NCI-H82 treated with DMSO at 0.1 percent for 48 hours (cell line): ENCODE results near the gene SLC33A1.
A peak's percentile ranks its signal among the peaks of the same experiment; 100 is the strongest.
"Not testable (repeated sequence)": the region's sequence is repeated elsewhere in the genome, so short reads cannot be mapped to it uniquely, and the experiment has no call there.

ENCODE experiments used
- DNase-seq: peaks from one replicate; lab custom pipeline; 2025; ENCODE audit not compliant: unreplicated experiment; lab: John Stamatoyannopoulos, UW

Gene SLC33A1

GRCh38 chr3:155854141-155854940, at the start of gene SLC33A1:
Gene SLC33A1, minus strand, starts transcription at chr3:155854427. Its CDS starts 430 bp downstream, at chr3:155853997.
- DNase-seq: peak; percentile 97

DNA sequence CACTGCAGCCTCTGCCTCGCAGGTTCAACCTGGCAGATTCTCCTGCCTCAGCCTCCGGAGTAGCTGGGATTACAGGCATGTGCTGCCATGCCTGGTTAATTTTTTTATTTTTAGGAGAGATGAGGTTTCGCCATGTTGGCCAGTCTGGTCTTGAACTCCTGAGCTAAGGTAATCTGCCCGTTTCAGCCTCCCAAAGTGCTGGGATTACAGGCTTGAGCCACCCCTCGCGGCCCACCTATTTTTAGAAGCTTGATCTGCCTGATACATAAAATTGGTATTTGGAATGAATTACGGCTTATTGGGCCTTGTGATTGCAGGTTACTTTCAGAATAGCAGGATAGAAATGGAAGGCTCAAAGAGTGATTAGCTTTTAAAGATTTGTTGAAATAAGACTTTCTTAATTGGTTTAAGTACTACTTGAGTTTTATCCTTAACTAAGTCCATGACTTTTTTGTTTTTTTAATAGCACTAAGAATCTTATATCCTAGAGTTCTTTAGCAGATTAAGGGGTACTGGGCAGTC, 41.2 kb upstream of the SLC33A1 start:
- DNase-seq: peak; percentile 95

DNA sequence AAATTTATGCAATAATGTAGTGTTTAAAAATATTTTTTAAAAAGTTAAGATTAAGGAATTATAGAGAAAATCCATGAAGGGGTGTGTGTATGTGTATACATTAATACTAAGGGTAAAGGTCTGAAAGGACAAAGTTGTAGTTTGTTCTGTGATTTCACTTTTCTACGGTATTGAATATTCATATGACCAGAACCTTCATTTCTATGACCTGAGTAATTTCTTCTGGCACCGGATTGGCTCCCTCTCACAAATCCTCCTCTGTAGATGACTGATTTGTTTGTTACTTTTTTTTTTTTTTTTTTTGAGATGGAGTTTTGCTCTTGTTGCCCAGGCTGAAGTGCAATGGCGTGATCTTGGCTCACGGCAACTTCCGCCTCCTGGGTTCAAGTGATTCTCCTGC, 37.1 kb upstream of the SLC33A1 start:
- DNase-seq: no peak

DNA sequence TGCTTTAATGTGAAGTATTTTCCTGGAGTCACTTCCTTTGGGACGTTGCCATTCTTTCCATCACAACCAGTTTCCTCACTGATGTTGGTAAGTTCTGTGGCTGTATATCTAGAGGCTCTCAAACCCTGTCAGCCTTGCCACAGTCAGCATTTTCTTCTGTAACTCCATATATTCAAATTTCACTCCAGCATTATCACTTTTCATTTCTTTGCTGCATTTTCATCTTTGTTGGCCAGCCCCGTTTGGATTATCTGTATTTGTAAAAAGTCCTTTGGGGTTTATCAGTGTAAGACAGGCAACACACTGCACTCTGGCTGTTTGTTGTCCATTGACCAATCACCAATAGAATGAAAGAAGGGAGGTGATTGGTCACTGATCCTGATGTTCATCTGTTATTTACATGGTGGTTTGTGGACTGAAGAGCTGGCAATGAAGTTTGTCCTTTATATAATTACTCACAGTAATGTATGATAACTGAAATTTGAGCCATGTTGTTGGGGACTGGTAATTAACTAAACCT, 36.5 kb upstream of the SLC33A1 start:
- no peak for DNase-seq

DNA sequence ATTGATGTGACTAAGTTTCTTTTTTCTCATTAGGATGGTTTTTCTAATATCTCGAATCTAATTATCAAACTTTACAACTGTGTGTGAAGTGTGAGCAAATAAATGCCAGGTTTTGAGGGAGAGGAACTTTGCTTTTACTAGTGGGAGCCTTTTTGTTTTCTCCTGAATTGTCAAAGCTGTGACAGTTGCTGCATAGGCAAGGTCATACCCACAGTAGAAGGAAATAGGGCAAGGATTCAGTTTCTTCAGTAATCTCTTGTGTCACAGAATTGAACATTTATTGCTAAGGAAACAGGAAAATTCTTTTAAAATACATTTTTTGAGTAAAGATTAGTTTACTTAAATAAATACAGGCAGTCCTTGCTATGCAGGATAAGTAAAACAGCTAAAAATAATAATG, 35.7 kb upstream of the SLC33A1 start:
- DNase-seq: no peak

- DNase-seq: no peak
Measured at GRCh38 chr3:155889212-155889611, 35.0 kb upstream of the SLC33A1 start.

DNA sequence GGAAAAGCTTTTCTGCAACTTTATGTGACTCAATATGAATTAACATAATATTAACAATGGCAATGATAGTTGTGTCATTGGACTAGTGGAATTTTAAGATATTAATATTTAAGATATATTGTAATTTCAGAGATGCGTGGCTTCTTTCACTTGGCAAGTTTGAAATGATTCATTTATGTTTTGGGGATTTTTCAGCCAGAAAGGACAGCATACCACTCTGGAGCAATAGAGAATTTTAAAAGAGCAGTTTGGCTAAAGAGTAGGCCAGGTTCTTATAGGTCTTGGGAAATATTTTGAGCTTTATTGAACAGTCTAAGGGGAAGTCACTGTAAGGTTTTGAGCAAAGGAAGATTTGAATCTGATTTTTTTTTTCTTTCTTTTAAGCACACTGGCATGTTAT, 32.7 kb upstream of the SLC33A1 start:
- no peak for DNase-seq

- DNase-seq: not testable (repeated sequence)
Measured at GRCh38 chr3:155886348-155886747, 32.1 kb upstream of the SLC33A1 start.

GRCh38 chr3:155885292-155885691, 31.1 kb upstream of the SLC33A1 start:
- DNase-seq: no peak

DNA sequence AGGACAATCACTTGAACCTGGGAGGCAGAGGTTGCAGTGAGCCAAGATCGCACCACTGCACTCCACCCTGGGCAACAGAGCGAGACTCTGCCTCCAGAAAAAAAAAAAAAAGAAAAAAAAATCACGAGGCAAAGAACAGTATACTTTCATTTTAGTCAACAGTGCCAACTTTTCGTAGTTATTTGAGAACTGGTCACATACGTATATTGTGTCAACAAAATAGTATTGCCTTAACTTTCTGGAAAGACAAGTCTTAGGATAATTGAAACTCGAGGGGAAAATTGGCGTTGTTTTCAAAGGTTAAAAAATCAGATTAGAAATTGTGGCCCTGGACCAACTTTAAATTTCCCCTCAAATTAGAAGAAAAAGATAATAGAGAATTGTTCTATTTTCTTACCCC, 30.1 kb upstream of the SLC33A1 start:
- DNase-seq: no peak

DNA sequence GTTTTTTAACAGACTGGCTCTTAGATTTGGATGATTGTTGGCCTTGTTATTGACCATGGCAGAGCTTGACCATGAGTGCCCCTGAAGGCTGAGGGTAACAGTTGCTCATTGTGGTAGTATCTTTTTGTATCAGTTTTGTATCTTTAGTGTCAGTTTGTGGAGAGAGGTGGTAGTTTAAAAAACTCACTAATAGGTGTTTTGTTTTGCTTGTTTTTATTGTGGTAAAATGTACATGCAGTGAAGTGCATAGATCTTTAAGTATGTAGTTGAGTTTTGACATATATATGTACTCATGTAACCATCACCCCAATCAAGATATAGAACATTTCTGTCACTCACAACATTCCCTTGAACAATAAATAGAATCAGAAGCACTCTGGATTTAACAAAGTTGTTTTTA, 26.1 kb upstream of the SLC33A1 start:
- DNase-seq: no peak

- peak; percentile 36 for DNase-seq
Measured at GRCh38 chr3:155876503-155876902, 22.3 kb upstream of the SLC33A1 start.

DNA sequence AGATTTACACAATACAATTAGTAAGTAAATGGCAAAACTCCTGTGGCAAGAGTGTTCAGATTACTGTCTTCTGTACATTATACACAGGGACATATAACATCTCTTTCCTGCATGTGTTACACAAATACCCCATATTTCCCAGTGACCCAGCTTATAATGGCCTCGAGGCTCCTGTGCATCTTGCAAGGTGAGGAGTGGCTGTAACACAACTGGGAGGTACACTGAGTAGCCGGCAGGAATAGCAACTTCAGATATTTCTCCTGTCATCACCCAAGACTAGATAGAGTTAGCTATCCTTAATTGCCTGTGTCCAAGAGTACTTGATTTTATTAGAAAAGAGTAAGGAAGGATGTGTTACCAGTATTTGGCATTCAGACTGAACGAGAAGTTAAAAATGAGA, 21.8 kb upstream of the SLC33A1 start:
- DNase-seq: no peak

DNA sequence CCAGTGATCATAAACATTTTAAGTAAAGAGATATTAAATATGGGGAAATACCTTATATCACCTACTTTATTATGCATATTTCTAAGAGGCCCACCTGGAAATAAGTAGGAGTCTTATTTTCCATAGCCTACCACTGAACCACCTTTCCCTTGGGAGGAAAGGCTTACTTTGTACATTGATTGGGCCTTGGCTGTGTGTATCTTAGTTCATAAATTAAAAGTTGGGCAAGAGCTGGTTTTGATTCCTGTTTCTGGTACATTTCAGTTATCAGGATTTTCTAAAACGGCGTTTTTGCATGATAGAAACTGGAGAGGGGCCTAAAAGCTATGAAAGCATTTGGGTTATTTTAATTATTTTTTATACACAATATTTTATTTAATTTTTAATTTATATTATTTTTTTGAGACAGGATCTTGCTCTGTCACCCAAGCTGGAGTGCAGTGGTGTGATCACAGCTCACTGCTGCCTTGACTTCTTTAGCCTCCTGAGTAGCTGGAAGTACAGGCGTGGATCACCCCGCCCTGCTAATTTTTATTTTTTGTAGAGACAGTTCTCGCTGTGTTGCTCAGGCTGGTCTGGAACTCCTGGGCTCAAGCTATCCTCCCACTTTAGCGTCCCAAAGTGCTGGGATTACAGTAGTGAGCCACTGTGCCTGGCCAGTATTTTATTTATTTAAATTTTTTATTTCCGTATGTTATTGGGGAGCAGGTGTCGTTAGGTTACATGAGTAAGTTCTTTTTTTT, 18.8 kb upstream of the SLC33A1 start:
- no peak for DNase-seq

GRCh38 chr3:155871746-155872158, 17.5 kb upstream of the SLC33A1 start:
- DNase-seq: no peak

GRCh38 chr3:155870945-155871745, 16.9 kb upstream of the SLC33A1 start:
- no peak for DNase-seq

- DNase-seq: peak; percentile 88
Measured at GRCh38 chr3:155870133-155870944, 16.1 kb upstream of the SLC33A1 start, which contains the start of gene GMPS. Gene GMPS, plus strand, starts transcription at chr3:155870650. Its CDS starts 221 bp downstream, at chr3:155870871.

DNA sequence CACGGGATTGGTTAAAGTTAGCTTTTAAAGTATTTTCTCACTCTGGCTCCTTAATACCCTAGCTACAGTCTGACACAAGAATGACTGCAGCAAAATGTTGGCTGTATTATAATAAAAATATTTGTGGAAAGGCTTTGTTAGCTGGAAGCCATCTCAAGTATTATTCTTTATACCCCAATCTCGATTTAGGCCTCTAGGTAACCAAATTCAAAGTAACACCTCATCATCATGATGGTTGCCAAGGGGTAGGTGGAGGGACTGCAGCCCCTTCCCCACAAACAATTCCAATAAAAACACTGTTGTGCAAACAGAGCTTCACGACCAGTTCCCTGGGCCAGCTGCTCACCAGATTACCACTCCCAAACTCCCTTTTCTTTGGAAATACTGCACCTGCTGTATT, 15.5 kb upstream of the SLC33A1 start:
- DNase-seq: no peak

DNA sequence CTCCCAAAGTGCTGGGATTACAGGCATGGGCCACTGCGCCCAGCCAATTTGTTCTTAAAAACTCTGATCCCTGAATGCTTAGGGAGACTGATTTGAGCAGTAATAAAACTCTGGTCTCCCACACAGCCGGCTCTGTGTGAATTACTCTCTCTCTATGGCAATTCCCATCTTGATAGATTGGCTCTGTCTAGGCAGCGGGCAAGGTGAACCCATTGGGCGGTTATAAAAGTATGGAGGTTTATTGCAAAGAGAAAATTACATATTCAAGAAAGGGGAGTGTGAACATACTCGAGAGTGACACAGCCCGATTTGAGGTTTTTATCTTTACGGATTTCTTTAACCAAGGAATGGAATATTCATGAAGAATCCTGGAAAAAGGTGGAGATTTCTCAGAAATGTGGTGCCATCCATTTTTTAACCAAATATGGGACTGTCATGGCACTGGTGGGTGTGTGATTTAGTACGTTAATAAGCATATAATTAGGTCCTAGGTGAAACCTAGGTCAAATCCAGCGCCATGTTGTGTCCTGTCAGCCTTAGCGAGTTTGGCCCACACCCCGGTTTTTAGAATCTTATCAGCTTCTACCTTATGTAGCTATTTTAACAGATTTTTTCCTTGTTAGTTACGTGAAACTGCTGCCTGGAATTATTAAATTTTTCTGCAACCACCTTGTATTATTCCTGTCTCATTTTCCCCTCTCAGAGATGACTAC, 9.0 kb upstream of the SLC33A1 start:
- DNase-seq: no peak
